Neural progenitor cell (in vitro differentiated cells): ENCODE data around the gene TIAM2. TPM values are rescaled to one million over a fixed set of nuclear protein-coding genes. Genes with fewer than 3 reads are reported as not detected.
"Not testable (repeated sequence)": the region's sequence is repeated elsewhere in the genome, so short reads cannot be mapped to it uniquely, and the experiment has no call there.

Source experiments
- DNase-seq: peaks from one replicate; pipeline ENCODE4 v3.0.0-alpha.2; 2016; ENCODE audit warnings: low spot score
- H2AFZ ChIP-seq: fragments of 200-600 bp; sonication (generic); replicated peaks from 2 replicates; pipeline ENCODE4 v1.6.1; 2016; ENCODE audit warnings: antibody characterized with exemption
- H3F3A ChIP-seq: fragments of 200-600 bp; sonication (generic); 2 replicates; pipeline ENCODE4 v1.6.1; 2016; ENCODE audit warnings: antibody characterized with exemption, low read depth
- H3K27ac ChIP-seq: fragments of 200-600 bp; sonication (generic); 2 replicates; pipeline ENCODE4 v1.5.1; 2016; ENCODE audit warnings: mild to moderate bottlenecking
- H3K27me3 ChIP-seq: fragments of 200-600 bp; sonication (generic); 2 replicates; pipeline ENCODE4 v1.6.1; 2016; ENCODE audit warnings: mild to moderate bottlenecking, moderate library complexity
- H3K36me3 ChIP-seq: fragments of 200-600 bp; sonication (generic); 2 replicates; pipeline ENCODE4 v1.5.1; 2016
- H3K4me1 ChIP-seq: fragments of 200-600 bp; sonication (generic); 2 replicates; pipeline ENCODE4 v1.6.1; 2016; ENCODE audit warnings: mixed run types
- H3K4me2 ChIP-seq: fragments of 200-600 bp; sonication (generic); 2 replicates; pipeline ENCODE4 v1.6.1; 2016
- H3K4me3 ChIP-seq: fragments of 200-600 bp; sonication (generic); 2 replicates; pipeline ENCODE4 v1.5.1; 2016
- H3K79me2 ChIP-seq: fragments of 200-600 bp; sonication (generic); 2 replicates; pipeline ENCODE4 v1.6.1; 2016; ENCODE audit warnings: low read depth
- H3K9ac ChIP-seq: fragments of 200-600 bp; sonication (generic); 2 replicates; pipeline ENCODE4 v1.6.1; 2016
- H3K9me3 ChIP-seq: fragments of 200-600 bp; sonication (generic); 2 replicates; pipeline ENCODE4 v1.5.1; 2016; ENCODE audit warnings: low read depth
- H4K20me1 ChIP-seq: fragments of 200-600 bp; sonication (generic); 2 replicates; pipeline ENCODE4 v1.6.1; 2016; ENCODE audit warnings: low read depth
- H3K27ac Mint-ChIP-seq: 3 replicates; pipeline ENCODE4 v1.8.0; 2021; ENCODE audit warnings: mixed read lengths
- H3K27me3 Mint-ChIP-seq: 2 replicates; pipeline ENCODE4 v1.8.0; 2022; ENCODE audit warnings: low read depth, mild to moderate bottlenecking, inconsistent platforms, moderate library complexity, mixed read lengths; ENCODE audit not compliant: insufficient read depth
- H3K36me3 Mint-ChIP-seq: 3 replicates; pipeline ENCODE4 v1.8.0; 2021; ENCODE audit warnings: mixed read lengths
- H3K4me1 Mint-ChIP-seq: 3 replicates; pipeline ENCODE4 v1.8.0; 2021; ENCODE audit warnings: mixed read lengths
- H3K4me3 Mint-ChIP-seq: 3 replicates; pipeline ENCODE4 v1.8.0; 2021; ENCODE audit warnings: mild to moderate bottlenecking, moderate library complexity, mixed read lengths
- H3K9me3 Mint-ChIP-seq: 3 replicates; pipeline ENCODE4 v1.8.0; 2020; ENCODE audit warnings: mixed read lengths
- EZH2 ChIP-seq: fragments of 200-600 bp; sonication (generic); IDR thresholded peaks from 2 replicates; pipeline ENCODE4 v1.6.1; 2017; ENCODE audit warnings: antibody characterized with exemption, mild to moderate bottlenecking, moderate library complexity
- EZH2phosphoT487 ChIP-seq: fragments of 200-600 bp; sonication (generic); IDR thresholded peaks from 2 replicates; pipeline ENCODE4 v1.6.1; 2017; ENCODE audit warnings: antibody characterized with exemption
- total RNA-seq: library from RNA; depleted of rRNA; stranded (reverse); fragments of >200 nt; gene quantifications from 2 replicates; pipeline ENCODE4 v1.2.3, GENCODE V29; 2015; ENCODE audit warnings: low replicate concordance
- TF ChIP-seq, protein P1 (sequence below): fragments of 200-600 bp; sonication (generic); IDR thresholded peaks from 2 replicates; pipeline ENCODE4 v1.5.1; 2017; ENCODE audit warnings: antibody characterized with exemption, mild to moderate bottlenecking

TIAM2 gene
- total RNA-seq, 1 donor from 2014 or later: 22.8 TPM

DNA sequence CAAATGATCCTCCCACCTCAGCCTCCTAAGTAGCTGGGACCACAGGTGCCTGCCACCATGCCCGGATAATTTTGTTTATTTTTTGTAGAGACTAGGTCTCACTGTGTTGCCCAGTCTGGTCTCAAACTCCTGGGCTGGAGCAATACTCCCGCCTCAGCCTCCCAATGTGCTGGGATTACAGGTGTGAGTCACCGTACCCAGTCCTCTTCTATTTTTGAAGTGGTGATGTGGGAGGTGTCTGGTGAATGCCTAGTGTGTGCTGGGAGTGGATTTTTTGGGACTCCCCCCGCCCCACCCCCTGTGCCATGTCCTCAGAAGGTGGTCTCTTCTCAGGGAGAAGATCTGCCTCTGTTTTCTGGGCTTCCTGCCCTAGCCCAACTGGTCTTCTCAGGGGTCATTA is 220.8 kb downstream of the TIAM2 start:
- no peak overlapping the region for H3K9ac ChIP-seq
- DNase-seq: no peak
- H3F3A ChIP-seq: peaks cover 15% of the 10 kb centered on the region
- Mint-ChIP-seq H3K4me1 (peaks cover 24% of the 10 kb centered on the region), H3K4me3 (no peak overlapping the region), H3K36me3 (peaks cover 20% of the 10 kb centered on the region), H3K27me3 (peaks cover 4% of the 10 kb centered on the region), H3K27ac (no peak overlapping the region), H3K9me3 (no peaks in the 10 kb centered on the region)
- no peaks in the 10 kb centered on the region for H4K20me1 ChIP-seq
- no peaks in the 10 kb centered on the region for H3K9me3 ChIP-seq
- TF ChIP-seq EZH2 (no peak), EZH2phosphoT487 (no peak)
- TF ChIP-seq, protein P1, sequence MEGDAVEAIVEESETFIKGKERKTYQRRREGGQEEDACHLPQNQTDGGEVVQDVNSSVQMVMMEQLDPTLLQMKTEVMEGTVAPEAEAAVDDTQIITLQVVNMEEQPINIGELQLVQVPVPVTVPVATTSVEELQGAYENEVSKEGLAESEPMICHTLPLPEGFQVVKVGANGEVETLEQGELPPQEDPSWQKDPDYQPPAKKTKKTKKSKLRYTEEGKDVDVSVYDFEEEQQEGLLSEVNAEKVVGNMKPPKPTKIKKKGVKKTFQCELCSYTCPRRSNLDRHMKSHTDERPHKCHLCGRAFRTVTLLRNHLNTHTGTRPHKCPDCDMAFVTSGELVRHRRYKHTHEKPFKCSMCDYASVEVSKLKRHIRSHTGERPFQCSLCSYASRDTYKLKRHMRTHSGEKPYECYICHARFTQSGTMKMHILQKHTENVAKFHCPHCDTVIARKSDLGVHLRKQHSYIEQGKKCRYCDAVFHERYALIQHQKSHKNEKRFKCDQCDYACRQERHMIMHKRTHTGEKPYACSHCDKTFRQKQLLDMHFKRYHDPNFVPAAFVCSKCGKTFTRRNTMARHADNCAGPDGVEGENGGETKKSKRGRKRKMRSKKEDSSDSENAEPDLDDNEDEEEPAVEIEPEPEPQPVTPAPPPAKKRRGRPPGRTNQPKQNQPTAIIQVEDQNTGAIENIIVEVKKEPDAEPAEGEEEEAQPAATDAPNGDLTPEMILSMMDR: no peak
- no peak overlapping the region for H3K4me2 ChIP-seq
- no peak overlapping the region for H3K4me3 ChIP-seq
- H3K79me2 ChIP-seq: no peaks in the 10 kb centered on the region
- peaks cover 6% of the 10 kb centered on the region for H3K36me3 ChIP-seq
- H2AFZ ChIP-seq: no peak overlapping the region
- H3K27ac ChIP-seq: no peak overlapping the region
- peaks cover 19% of the 10 kb centered on the region for H3K4me1 ChIP-seq
- no peaks in the 10 kb centered on the region for H3K27me3 ChIP-seq

GRCh38 chr6:155216312-155217046 is 221.4 kb downstream of the TIAM2 start:
- peaks cover 29% of the 10 kb centered on the region for H3K4me1 Mint-ChIP-seq
- peak overlapping the region; percentile 14 for H3K27ac Mint-ChIP-seq
- H3K4me3 Mint-ChIP-seq: peak overlapping the region; percentile 52
- H3K36me3 Mint-ChIP-seq: peaks cover 17% of the 10 kb centered on the region
- Histone ChIP-seq H3K27ac (no peak overlapping the region), H3K4me2 (peak overlapping the region; percentile 62), H4K20me1 (no peaks in the 10 kb centered on the region), H3F3A (peaks cover 13% of the 10 kb centered on the region), H3K9me3 (no peaks in the 10 kb centered on the region), H3K27me3 (no peaks in the 10 kb centered on the region), H2AFZ (peak overlapping the region; percentile 7), H3K36me3 (peaks cover 4% of the 10 kb centered on the region), H3K4me3 (peak overlapping the region; percentile 2), H3K79me2 (no peaks in the 10 kb centered on the region), H3K4me1 (peaks cover 22% of the 10 kb centered on the region), H3K9ac (no peak overlapping the region)
- H3K9me3 Mint-ChIP-seq: no peaks in the 10 kb centered on the region
- H3K27me3 Mint-ChIP-seq: peaks cover 4% of the 10 kb centered on the region
- DNase-seq: peak; percentile 59
- TF ChIP-seq, protein P1: no peak
- TF ChIP-seq EZH2 (no peak), EZH2phosphoT487 (no peak)

- not testable (repeated sequence) for DNase-seq, H3K4me3 Mint-ChIP-seq, H3K27me3 Mint-ChIP-seq
Measured at GRCh38 chr6:155218711-155219110, 223.6 kb downstream of the TIAM2 start.

DNA sequence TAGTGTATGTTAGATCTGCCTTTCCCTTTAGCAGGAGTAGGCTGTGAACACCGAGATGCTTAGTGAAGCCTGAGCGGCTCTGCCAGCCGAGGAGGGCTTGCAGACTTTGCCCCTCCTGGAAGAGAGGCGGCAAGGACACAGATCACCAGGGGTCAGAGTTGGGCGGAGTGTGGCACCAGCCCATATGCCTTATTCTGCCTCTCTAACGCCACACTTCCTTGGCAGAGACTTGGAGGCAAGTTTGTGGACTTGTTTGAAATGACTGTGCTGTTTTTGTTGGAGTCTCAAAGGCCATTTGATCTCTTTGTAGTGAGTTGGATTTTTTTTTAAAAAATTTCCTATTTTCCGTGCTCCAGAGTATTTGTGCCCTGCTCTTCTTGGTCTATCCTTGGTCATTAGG is 224.2 kb downstream of the TIAM2 start:
- DNase-seq: no peak
- peaks cover 13% of the 10 kb centered on the region for H3F3A ChIP-seq
- no peak overlapping the region for H3K4me3 Mint-ChIP-seq
- no peak overlapping the region for H3K27ac ChIP-seq
- no peaks in the 10 kb centered on the region for H3K9me3 ChIP-seq
- H3K9ac ChIP-seq: no peak overlapping the region
- H3K36me3 Mint-ChIP-seq: peaks cover 14% of the 10 kb centered on the region
- no peak overlapping the region for H3K4me2 ChIP-seq
- H2AFZ ChIP-seq: no peak overlapping the region
- TF ChIP-seq, protein P1: no peak
- TF ChIP-seq EZH2phosphoT487 (no peak), EZH2 (no peak)
- peaks cover 25% of the 10 kb centered on the region for H3K4me1 ChIP-seq
- H3K79me2 ChIP-seq: no peaks in the 10 kb centered on the region
- H3K27ac Mint-ChIP-seq: no peak overlapping the region
- no peak overlapping the region for H3K4me3 ChIP-seq
- H3K36me3 ChIP-seq: no peaks in the 10 kb centered on the region
- peaks cover 4% of the 10 kb centered on the region for H3K27me3 Mint-ChIP-seq
- no peaks in the 10 kb centered on the region for H4K20me1 ChIP-seq
- no peaks in the 10 kb centered on the region for H3K9me3 Mint-ChIP-seq
- H3K4me1 Mint-ChIP-seq: peaks cover 41% of the 10 kb centered on the region
- no peaks in the 10 kb centered on the region for H3K27me3 ChIP-seq

More at GRCh38 chr6:155218711-155219110, 223.6 kb downstream of the TIAM2 start:
- not testable (repeated sequence) for H3K9me3 Mint-ChIP-seq, H3K4me2 ChIP-seq, H3K27me3 ChIP-seq, H3K36me3 ChIP-seq, H3K27ac ChIP-seq, H3K79me2 ChIP-seq, H3K27ac Mint-ChIP-seq, H2AFZ ChIP-seq, H4K20me1 ChIP-seq, H3K9me3 ChIP-seq, H3K9ac ChIP-seq, H3K4me3 ChIP-seq
- peaks cover 13% of the 10 kb centered on the region for H3F3A ChIP-seq
- Mint-ChIP-seq H3K4me1 (peaks cover 35% of the 10 kb centered on the region), H3K36me3 (peaks cover 14% of the 10 kb centered on the region)
- peaks cover 22% of the 10 kb centered on the region for H3K4me1 ChIP-seq
